NOMO-1 treated with DMSO at 0.1 percent for 48 hours (cell line): ENCODE results near the gene STEAP1B.
"Not testable (repeated sequence)": the region's sequence is repeated elsewhere in the genome, so short reads cannot be mapped to it uniquely, and the experiment has no call there.

Source experiments
- DNase-seq: peaks from one replicate; lab custom pipeline; 2025; ENCODE audit not compliant: unreplicated experiment; lab: John Stamatoyannopoulos, UW

The STEAP1B gene

DNA sequence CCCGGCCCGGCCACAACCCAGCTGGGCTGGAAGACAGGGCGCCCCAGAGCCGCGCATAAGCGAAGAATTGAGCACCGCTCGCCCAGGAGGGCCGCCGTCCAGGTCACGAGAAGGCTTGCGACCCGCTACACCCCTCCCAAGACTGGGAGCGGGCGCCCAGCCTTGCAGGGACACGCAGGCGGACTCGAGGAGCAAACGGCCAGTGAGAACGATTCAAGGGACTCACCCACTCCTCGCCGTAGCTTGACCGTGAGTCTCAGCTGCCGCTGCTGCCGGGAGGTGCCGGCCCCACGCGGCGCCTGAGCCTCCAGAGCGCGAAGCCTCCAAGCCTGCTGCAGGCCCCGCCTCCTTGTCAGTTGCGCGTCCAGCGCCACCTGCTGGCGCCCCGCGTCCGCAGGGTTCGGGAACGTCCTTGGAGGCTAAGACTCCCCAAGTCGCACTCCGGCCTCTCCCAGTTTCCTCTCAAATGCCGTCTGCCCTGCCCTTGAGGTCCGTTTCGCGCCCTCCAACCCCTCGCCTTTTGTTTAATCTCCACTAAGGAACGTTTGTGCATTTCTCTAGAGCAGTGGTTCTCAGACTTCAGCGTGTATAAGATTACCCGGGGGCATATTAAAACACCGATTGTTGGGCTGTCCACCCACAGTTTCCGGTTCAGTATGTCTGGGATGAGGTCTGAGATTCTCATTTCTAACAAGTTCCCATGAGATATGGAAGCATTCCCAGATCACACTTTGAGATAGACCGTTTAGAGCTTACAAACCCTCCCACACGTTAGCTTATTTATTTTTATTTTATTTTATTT lies at the start of gene STEAP1B:
TSS of gene STEAP1B (minus strand) at position 301 of the 802 bp plus-strand sequence. CDS start 5,333 bp downstream, outside the sequence.
- DNase-seq: peak; percentile 60

- DNase-seq: no peak
These were observed 49.1 kb upstream of the STEAP1B start for GRCh38 chr7:22549051-22549450.

DNA sequence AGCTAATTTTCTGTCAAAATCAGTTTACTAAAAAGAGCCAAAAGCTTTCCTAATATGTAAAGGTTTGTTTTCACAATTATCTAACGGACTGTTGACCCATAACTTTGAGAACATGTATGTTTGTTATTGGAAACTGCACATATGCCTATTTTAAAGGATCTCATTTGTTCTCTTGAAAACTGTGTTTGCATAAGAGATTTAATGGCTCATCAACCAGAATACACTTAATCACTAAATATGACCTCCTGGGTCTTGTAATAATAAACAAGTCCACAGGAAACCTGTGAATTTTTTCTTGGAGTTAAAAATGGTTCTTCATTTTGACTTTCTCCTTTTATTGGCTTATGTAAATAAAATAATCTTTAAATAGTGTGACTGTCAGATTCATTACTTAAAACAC lies 48.3 kb upstream of the STEAP1B start:
- no peak for DNase-seq

DNA sequence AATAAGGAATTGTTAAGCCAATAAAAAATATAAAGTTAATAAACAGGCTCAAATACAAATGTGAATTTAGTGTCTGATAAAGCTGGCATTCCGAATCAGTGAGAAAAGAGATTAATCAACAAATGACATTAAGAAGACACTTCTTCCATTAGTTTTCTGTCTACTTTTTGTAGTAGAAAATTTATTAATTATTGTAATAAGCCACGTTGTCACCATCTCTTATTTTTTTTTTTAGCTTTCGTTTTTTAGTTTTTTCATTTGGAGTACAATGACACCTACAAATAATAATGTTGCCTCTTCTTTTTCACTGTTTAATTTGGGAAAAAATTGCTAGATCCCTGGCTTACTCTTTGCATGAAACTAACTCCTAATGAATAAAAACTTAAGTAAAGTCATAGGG lies 46.8 kb upstream of the STEAP1B start:
- no peak for DNase-seq

- DNase-seq: no peak
These were observed 45.5 kb upstream of the STEAP1B start for GRCh38 chr7:22545529-22545928.

DNA sequence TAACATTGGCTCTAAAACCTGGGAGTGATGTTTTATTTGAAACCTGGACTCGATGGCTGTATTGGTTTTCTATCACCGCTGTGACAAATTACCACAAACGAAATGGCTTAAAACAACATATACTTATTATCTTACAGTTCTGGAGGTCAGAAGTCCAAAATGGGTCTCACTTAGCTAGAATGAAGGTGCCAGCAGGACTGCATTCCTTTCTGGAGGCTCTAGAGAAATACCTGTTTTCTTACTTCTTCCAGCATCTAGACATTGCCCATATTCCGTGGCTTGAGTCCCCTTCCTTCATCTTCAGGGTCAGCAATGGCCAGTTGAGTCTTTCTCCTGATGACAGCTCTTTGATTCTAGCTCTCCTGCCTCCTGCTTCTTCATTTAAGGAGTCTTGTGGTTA lies 44.3 kb upstream of the STEAP1B start:
- DNase-seq: no peak

- DNase-seq: no peak
These were observed 43.2 kb upstream of the STEAP1B start for GRCh38 chr7:22543169-22543568.

- DNase-seq: no peak
These were observed 42.7 kb upstream of the STEAP1B start for GRCh38 chr7:22542669-22543068.

DNA sequence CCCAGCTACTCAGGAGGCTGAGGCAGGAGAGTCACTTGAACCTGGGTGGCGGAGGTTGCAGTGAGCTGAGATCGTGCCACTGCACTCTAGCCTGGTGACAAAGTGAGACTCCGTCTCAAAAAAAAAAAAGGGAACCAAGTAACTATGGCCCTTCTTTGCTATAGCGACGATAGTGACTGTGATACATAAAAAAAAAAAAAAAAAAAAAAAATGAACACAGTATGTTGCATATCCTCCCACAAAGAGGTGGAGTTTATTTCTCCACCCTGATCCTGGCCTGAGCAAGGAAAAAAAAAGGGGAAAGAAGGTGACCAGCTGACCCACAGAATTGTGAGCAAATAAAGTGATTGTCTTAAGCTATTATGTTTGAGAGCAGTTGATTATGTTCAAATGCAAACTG lies 42.3 kb upstream of the STEAP1B start:
- DNase-seq: peak; percentile 21

GRCh38 chr7:22541789-22542188 lies 41.8 kb upstream of the STEAP1B start:
- no peak for DNase-seq

- DNase-seq: not testable (repeated sequence)
These were observed 28.5 kb upstream of the STEAP1B start for GRCh38 chr7:22528537-22528936.

DNA sequence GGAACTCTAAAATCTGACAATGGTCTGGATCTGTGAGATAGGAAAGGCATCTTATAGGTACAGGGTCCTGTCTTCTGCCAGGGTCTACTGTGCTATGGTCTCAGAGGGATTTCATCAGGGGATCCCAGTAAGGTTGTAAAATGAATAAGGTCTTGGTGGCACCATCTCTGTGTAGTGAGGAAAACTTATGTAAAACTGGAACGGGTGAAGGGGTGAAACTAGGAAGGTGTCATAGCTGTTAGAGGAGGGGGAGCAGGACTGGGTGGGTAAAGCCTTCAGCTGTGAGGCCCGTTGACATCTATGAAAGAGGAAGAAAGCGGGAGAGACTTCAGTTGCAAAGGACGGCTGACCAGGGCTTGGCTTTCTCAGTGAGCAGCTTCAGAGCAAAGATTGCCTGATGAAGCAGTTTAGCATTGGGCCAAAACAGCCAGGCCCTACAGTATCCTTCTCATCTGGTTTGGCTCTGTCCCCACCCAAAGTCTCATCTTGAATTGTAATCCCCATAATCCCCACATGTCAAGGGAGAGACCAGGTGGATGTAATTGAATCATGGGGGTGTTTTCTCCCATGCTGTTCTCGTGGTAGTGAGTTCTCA lies 24.5 kb upstream of the STEAP1B start:
- DNase-seq: not testable (repeated sequence)

GRCh38 chr7:22523478-22524352 lies 23.7 kb upstream of the STEAP1B start:
- DNase-seq: peak; percentile 15

DNA sequence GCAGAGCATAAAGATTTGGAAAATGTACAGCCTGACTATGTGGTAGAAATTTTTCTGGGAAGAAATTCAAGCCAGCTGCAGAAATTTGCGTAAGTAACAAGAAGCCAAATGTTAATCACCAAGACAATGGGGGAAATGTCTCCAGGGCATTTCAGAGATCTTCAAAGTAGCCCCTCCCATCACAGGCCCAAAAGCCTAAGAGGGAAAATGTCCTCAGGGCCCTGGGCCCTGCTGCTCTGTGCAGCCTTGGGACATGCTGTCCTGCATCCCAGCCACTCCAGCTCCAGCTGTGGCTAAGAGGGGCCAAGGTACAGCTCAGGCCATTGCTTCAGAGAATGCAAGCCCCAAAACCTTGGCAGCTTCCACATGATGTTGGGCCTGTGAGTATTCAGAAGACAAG lies 19.6 kb upstream of the STEAP1B start:
- DNase-seq: not testable (repeated sequence)

DNA sequence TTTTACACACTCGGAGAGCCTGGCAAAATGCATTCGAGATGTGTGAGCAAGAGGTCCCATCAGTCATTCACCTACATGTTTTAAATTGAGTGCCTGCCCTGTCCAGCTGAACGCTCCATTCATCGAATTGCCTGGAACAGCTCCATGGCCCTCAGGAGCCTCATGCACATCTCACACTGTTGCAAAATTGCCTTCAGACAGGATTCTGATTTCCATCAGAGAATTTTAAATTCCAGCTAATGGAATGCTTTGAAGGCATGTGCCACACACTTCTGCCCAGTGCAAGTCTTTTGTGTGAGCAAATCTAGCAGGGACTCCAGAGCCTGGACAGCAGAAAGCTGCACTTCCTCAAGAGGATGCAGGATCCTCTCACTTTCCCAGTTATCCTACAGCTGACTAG lies 17.0 kb upstream of the STEAP1B start:
- DNase-seq: not testable (repeated sequence)

GRCh38 chr7:22514963-22515362 lies 15.0 kb upstream of the STEAP1B start:
- DNase-seq: not testable (repeated sequence)

- not testable (repeated sequence) for DNase-seq
These were observed 7.3 kb upstream of the STEAP1B start for GRCh38 chr7:22507320-22507719.

DNA sequence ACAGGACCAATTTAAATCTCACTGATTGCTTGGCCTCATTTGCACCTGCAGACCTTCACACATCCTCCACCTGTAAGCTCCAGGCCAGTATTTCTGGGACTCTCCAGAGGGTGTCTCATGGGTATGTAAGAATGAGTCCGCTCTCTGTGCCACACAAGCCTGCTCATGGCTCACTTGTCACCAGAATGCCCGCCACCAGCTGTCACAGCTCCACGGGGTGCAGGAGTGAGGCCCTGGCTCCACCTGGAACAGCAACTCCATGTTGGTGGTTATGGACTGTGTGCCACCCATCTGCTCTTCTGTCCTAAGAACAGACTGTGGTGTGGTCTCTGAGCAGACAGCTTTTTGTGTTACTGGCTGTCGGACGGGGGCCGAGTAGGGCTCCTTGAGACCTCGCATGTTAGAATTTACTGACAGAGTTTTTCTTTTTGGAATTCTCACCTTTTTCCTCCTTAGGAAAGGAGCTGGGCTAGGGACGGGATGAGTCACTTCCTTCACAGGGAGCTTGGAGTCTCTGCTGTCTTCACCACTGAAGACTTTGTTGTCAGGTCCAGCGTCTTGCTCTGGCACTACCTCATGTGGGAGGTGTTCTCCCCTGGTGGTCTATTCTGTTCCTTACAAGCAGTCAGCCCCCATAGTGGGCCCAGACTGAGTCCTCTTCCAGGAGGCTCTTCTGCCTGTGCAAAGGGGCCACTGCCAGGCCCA lies 6.5 kb upstream of the STEAP1B start:
- not testable (repeated sequence) for DNase-seq

DNA sequence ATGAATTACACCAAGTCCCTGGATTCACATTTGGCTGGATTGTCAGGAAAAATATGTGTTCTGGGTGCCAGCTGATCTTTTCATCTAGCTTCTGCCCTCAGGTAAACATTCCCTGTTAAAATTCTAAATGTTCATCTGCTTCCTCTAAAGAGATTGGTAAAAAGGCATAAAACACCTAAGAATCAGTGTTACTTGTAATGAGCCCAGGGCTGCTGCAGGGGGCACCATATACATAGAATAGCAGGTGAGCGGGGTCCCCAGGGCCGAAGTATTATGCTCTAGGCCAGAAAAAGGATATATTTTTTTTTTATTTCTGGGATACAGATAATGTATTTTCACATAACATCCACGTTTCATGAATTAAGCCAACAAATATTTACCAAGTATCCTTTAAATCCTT lies 4.5 kb upstream of the STEAP1B start:
- not testable (repeated sequence) for DNase-seq

- DNase-seq: not testable (repeated sequence)
These were observed 2.1 kb upstream of the STEAP1B start for GRCh38 chr7:22502104-22502503.

DNA sequence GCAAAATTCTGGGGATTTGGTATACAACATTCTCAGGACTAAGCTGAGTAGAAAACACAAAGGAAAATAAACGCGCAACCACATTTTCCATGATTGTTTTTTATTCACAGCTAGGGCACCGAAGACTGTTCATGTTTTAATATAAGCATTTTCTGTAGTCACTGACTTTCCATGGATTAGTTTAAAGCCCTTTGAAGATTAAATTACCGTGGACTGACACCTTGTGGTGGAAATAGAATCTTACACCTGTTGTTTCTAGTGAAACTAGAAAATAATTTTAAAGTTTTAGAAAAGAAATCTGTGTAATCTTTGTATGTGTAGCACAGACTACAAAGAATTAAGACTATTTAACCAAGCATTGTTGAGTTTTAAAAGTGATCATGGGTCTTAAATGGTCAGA lies 1.3 kb upstream of the STEAP1B start:
- peak; percentile 40 for DNase-seq
